Endothelial cell of umbilical vein (primary cell): ENCODE measurements around the gene FOXC1. TPM values are rescaled to one million over a fixed set of nuclear protein-coding genes. Genes with fewer than 3 reads are reported as not detected.
A peak's percentile ranks its signal among the peaks of the same experiment; 100 is the strongest.

Experiments used
- BruUV-seq: library from RNA; stranded (reverse); fragments of 400-500 nt; replicated peaks from 2 replicates; lab custom pipeline; 2021; lab: Mats Ljungman, UMichigan
- CTCF ChIA-PET: fragments of 300-600, 350-600 bp; sonication (Branson Sonifier 250); formaldehyde crosslinking; loops from one replicate; lab custom pipeline; 2021; ENCODE audit warnings: antibody characterized with exemption, inconsistent platforms; lab: Charles Lee
- POLR2A ChIA-PET: fragments of 300-600, 350-600 bp; sonication (Branson Sonifier 250); formaldehyde crosslinking; loops from one replicate; lab custom pipeline; 2021; ENCODE audit warnings: antibody characterized with exemption, inconsistent platforms; lab: Charles Lee
- DNase-seq: peaks from one replicate; pipeline ENCODE4 v3.0.0-alpha.2; 2011; ENCODE audit warnings: low read depth, low spot score
- FAIRE-seq: peaks from 2 replicates; lab custom pipeline; 2011; peaks lifted over from hg19 to GRCh38; lab: Jason Lieb, UNC
- H2AFZ ChIP-seq: 2 replicates; pipeline ENCODE4 v1.6.0; 2012; ENCODE audit warnings: low read depth, low read length, control low read depth, inconsistent platforms
- H3K27ac ChIP-seq: 2 replicates; pipeline ENCODE4 v1.5.1; 2011; ENCODE audit warnings: low read depth, mild to moderate bottlenecking, control low read depth, low read length, moderate library complexity; ENCODE audit not compliant: insufficient read depth
- H3K27me3 ChIP-seq, 2 experiments: 2 replicates each; pipeline versions ENCODE4 v1.6.0 to v1.6.1; 2011; ENCODE audit warnings: low read length in 2 of 2, mixed read lengths in 1 of 2; ENCODE audit not compliant: control insufficient read depth in 2 of 2, insufficient read depth in 2 of 2
- H3K36me3 ChIP-seq, 2 experiments: 2 replicates in 1 of 2; 3 replicates in 1 of 2; pipeline ENCODE4 v1.5.1; 2011; ENCODE audit warnings: low read length in 2 of 2, mild to moderate bottlenecking in 1 of 2, moderate library complexity in 1 of 2; ENCODE audit not compliant: control insufficient read depth in 2 of 2, insufficient read depth in 2 of 2; ENCODE audit errors: extremely low read depth in 1 of 2
- H3K4me1 ChIP-seq: 3 replicates; pipeline ENCODE4 v1.5.1; 2011; ENCODE audit warnings: mild to moderate bottlenecking, low read length; ENCODE audit not compliant: control insufficient read depth, insufficient read depth; ENCODE audit errors: extremely low read depth
- H3K4me2 ChIP-seq: 2 replicates; pipeline ENCODE4 v1.6.1; 2011; ENCODE audit warnings: low read length, control low read depth, mixed read lengths; ENCODE audit not compliant: insufficient read depth
- H3K4me3 ChIP-seq, 3 experiments: fragments of 200-600 bp in 1 of 3; sonication (generic), shearing (Covaris generic) in 1 of 3; replicated peaks in 1 of 3; 2 replicates each; pipeline ENCODE4 v1.5.1; 2011 to 2016; ENCODE audit warnings: control low read depth in 3 of 3, low read length in 3 of 3, mild to moderate bottlenecking in 2 of 3, inconsistent platforms in 1 of 3, low read depth in 1 of 3, moderate library complexity in 1 of 3; ENCODE audit not compliant: insufficient read depth in 1 of 3
- H3K79me2 ChIP-seq: 2 replicates; pipeline ENCODE4 v1.6.0; 2012; ENCODE audit warnings: low read length, inconsistent platforms; ENCODE audit not compliant: control insufficient read depth, insufficient read depth
- H3K9ac ChIP-seq: replicated peaks from 2 replicates; pipeline ENCODE3; 2011; ENCODE audit warnings: low read length, control low read depth; ENCODE audit not compliant: insufficient read depth; ENCODE audit errors: extremely low read depth
- H3K9me1 ChIP-seq: replicated peaks from 3 replicates; pipeline ENCODE4 v1.6.0; 2011; ENCODE audit warnings: mild to moderate bottlenecking, low read length; ENCODE audit not compliant: control insufficient read depth, insufficient read depth; ENCODE audit errors: extremely low read depth
- H3K9me3 ChIP-seq: replicated peaks from 2 replicates; pipeline ENCODE4 v1.5.1; 2012; ENCODE audit warnings: low read length, inconsistent platforms; ENCODE audit not compliant: control insufficient read depth, insufficient read depth
- H4K20me1 ChIP-seq: replicated peaks from 2 replicates; pipeline ENCODE3; 2011; ENCODE audit warnings: mild to moderate bottlenecking, low read length; ENCODE audit not compliant: control insufficient read depth, insufficient read depth; ENCODE audit errors: extremely low read depth
- EZH2 ChIP-seq: IDR thresholded peaks from 2 replicates; pipeline ENCODE4 v1.6.1; 2012; ENCODE audit warnings: borderline replicate concordance, low read depth, mild to moderate bottlenecking, moderate library complexity, low read length, inconsistent platforms; ENCODE audit not compliant: severe bottlenecking
- FOS ChIP-seq: IDR thresholded peaks from 2 replicates; pipeline ENCODE4 v1.6.1; 2011; ENCODE audit warnings: mild to moderate bottlenecking, low read length, moderate library complexity, borderline replicate concordance; ENCODE audit not compliant: insufficient read depth
- GATA2 ChIP-seq: IDR thresholded peaks from 2 replicates; pipeline ENCODE4 v1.7.0; 2011; ENCODE audit warnings: low read depth, mild to moderate bottlenecking, moderate library complexity, mixed read lengths, low read length; ENCODE audit not compliant: insufficient read length, insufficient read depth
- JUN ChIP-seq: IDR thresholded peaks from 2 replicates; pipeline ENCODE4 v1.6.1; 2011; ENCODE audit warnings: borderline replicate concordance, low read depth; ENCODE audit not compliant: insufficient read length, insufficient read depth
- MYC ChIP-seq: IDR thresholded peaks from one replicate; pipeline ENCODE4 v1.6.1; 2011; ENCODE audit warnings: mild to moderate bottlenecking, low read depth, low read length
- POLR2A ChIP-seq: IDR thresholded peaks from 2 replicates; pipeline ENCODE4 v1.6.1; 2012; ENCODE audit warnings: low read depth, mild to moderate bottlenecking, control low read depth, low read length
- POLR2AphosphoS5 ChIP-seq: IDR thresholded peaks from 2 replicates; pipeline ENCODE4 v1.6.1; 2012; ENCODE audit warnings: low read depth, mild to moderate bottlenecking, control low read depth, low read length, moderate library complexity; ENCODE audit not compliant: insufficient read depth
- dilution Hi-C: fragments of 300-500 bp; cut with MboI; formaldehyde crosslinking; loops from one replicate; pipeline ENCODE4 v1.15.0; 2019; ENCODE audit warnings: low sequenced_read_pairs; ENCODE audit not compliant: extremely low pct_ligation_motif_present
- intact Hi-C: fragments of 100-400 bp; cut with micrococcal nuclease; formaldehyde crosslinking; loops from one replicate; pipeline ENCODE4 v1.10.0; 2022
- polyA plus RNA-seq, 4 experiments: library from polyadenylated mRNA; depleted of rRNA in 3 of 4; stranded (reverse) in 3 of 4; unstranded in 1 of 4; fragments of >200 nt; gene quantifications; 2 replicates each; pipeline versions ENCODE4 v1.2.1 to v1.2.3, GENCODE V29; 2011 to 2012; ENCODE audit warnings: missing spikeins in 1 of 4
- total RNA-seq: library from RNA; stranded (reverse); gene quantifications from 2 replicates; pipeline ENCODE4 v1.2.3, GENCODE V29; 2021
- TF ChIP-seq, protein P1 (sequence below): IDR thresholded peaks from 2 replicates; pipeline ENCODE4 v1.6.1; 2011; ENCODE audit not compliant: insufficient read depth, insufficient read length
- TF ChIP-seq, protein P2 (sequence below), 2 donors: IDR thresholded peaks; 1 replicate in 1 of 2; 2 replicates in 1 of 2; pipeline ENCODE4 v1.5.1; 2011; ENCODE audit warnings: low read length in 2 of 2, mild to moderate bottlenecking in 2 of 2, moderate library complexity in 2 of 2, control low read depth in 1 of 2, inconsistent platforms in 1 of 2, low read depth in 1 of 2; ENCODE audit not compliant: insufficient read depth in 1 of 2; ENCODE audit errors: extremely low read depth in 1 of 2

The FOXC1 gene
- total and polyA plus RNA-seq, 2 donors (not counting 3 experiments of a cell fraction or from before 2014, with no cell fraction given): 6.4 to 16.4 TPM

DNA sequence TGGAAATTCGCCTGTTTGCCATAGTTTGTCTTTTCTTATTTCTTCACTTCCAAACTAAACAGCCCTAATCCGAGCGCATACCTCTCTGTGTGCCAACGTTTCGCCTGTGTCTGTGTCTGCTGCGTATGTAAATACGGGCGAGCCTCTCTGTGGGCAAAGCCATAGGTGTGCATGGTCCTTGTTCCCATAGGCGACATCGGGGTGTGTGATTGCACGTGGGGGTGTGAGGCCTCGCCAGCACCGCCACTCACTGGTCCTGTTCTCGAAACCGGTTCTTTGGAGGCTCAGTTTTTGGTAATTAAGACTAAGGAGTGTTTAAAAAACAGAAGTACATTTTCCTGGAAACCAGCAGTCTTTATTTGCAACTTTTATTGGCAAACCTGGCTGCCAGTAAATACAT is 6.0 kb upstream of the FOXC1 start:
- Histone ChIP-seq H3K9me1 (no peaks in the 10 kb centered on the region), H3K4me1 (peaks cover 3% of the 10 kb centered on the region), H3K9ac (no peak overlapping the region), H2AFZ (peak overlapping the region; percentile 96), H3K27me3 (peaks cover 12 to 15% of the 10 kb centered on the region in 2 experiments), H4K20me1 (no peaks in the 10 kb centered on the region), H3K4me3 (peak overlapping the region in 1 of 3 experiments; percentile 33), H3K27ac (no peak overlapping the region), H3K79me2 (no peaks in the 10 kb centered on the region), H3K36me3 (no peaks in the 10 kb centered on the region), H3K4me2 (peak overlapping the region; percentile 78), H3K9me3 (no peaks in the 10 kb centered on the region)
- ChIA-PET CTCF (interaction anchor here (1.3 kb wide), 3 partner anchors 500 to 1030 kb away, joined by 3 to 8 read pairs (median 4); no protein-coding TSS in a partner anchor), POLR2A (no interaction called here)
- dilution Hi-C loops (loop anchor here (10.0 to 25.0 kb wide), 2 partner anchors 509 to 1041 kb away; no protein-coding TSS in a partner anchor), intact Hi-C loops (loop anchor here (1.0 to 2.0 kb wide), 6 partner anchors 83 to 1031 kb away; no protein-coding TSS in a partner anchor)
- FAIRE-seq (no peak), DNase-seq (no peak)
- BruUV-seq: no TSS peak
- no peak for TF ChIP-seq POLR2A
- TF ChIP-seq GATA2: no peak
- TF ChIP-seq FOS: no peak
- no peak for TF ChIP-seq EZH2
- TF ChIP-seq POLR2AphosphoS5: no peak
- TF ChIP-seq, protein P1, sequence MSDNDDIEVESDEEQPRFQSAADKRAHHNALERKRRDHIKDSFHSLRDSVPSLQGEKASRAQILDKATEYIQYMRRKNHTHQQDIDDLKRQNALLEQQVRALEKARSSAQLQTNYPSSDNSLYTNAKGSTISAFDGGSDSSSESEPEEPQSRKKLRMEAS: no peak
- TF ChIP-seq JUN: no peak
- TF ChIP-seq, protein P2, sequence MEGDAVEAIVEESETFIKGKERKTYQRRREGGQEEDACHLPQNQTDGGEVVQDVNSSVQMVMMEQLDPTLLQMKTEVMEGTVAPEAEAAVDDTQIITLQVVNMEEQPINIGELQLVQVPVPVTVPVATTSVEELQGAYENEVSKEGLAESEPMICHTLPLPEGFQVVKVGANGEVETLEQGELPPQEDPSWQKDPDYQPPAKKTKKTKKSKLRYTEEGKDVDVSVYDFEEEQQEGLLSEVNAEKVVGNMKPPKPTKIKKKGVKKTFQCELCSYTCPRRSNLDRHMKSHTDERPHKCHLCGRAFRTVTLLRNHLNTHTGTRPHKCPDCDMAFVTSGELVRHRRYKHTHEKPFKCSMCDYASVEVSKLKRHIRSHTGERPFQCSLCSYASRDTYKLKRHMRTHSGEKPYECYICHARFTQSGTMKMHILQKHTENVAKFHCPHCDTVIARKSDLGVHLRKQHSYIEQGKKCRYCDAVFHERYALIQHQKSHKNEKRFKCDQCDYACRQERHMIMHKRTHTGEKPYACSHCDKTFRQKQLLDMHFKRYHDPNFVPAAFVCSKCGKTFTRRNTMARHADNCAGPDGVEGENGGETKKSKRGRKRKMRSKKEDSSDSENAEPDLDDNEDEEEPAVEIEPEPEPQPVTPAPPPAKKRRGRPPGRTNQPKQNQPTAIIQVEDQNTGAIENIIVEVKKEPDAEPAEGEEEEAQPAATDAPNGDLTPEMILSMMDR (IDR thresholded peaks at IDR 0.05; ENCODE audit: extremely low read depth in 1 of 2, insufficient read depth in 1 of 2, low read depth in 1 of 2, low read length in 2 of 2): no peak
- no peak for TF ChIP-seq MYC
